Measurements from ENCODE around the gene ADARB1.

GRCh38 chr21:45029948-45030681 lies 44.3 kb upstream of the ADARB1 start:
- TF ChIP-seq CTCF (conservative IDR thresholded peaks at IDR 0.05; ENCODE audit: low read length) = no peak
- TF ChIP-seq EZH2phosphoT487 (IDR thresholded peaks at IDR 0.05; ENCODE audit: borderline replicate concordance, low read depth, low read length) = no peak

Measured in OCI-LY7 (cell line).